Natural killer cell (primary cell): Measurements from ENCODE around the gene LIN7B. TPM values are rescaled to one million over a fixed set of nuclear protein-coding genes. Genes with fewer than 3 reads are reported as not detected.

ENCODE experiments used
- ATAC-seq, 3 donors: fragments of 150-1000 bp in 2 of 3; fragments of 200-7000 bp in 1 of 3; cut with Tn5 transposase; 1 replicate in 1 of 3; 2 replicates in 2 of 3; pipeline ENCODE4 v1.10.0; 2021; ENCODE audit warnings: mild to moderate bottlenecking in 2 of 3, moderate library complexity in 2 of 3
- DNase-seq, 2 donors: peaks; one replicate each; pipeline versions ENCODE4 v3.0.0 to v3.0.0-alpha.2; 2013 to 2021; ENCODE audit warnings: mixed read lengths in 1 of 2
- H3K27ac ChIP-seq: one replicate; pipeline ENCODE4 v1.5.1; 2013; ENCODE audit warnings: mild to moderate bottlenecking, low read length
- H3K27me3 ChIP-seq: one replicate; pipeline ENCODE4 v1.6.1; 2013; ENCODE audit warnings: low read length; ENCODE audit not compliant: control insufficient read depth, insufficient read depth
- H3K36me3 ChIP-seq: one replicate; pipeline ENCODE4 v1.6.1; 2013; ENCODE audit warnings: low read length; ENCODE audit not compliant: control insufficient read depth, insufficient read depth
- H3K4me1 ChIP-seq: one replicate; pipeline ENCODE4 v1.6.1; 2013; ENCODE audit warnings: low read length; ENCODE audit not compliant: control insufficient read depth, insufficient read depth
- H3K4me3 ChIP-seq: one replicate; pipeline ENCODE4 v1.5.1; 2013; ENCODE audit warnings: low read length
- H3K9me3 ChIP-seq: one replicate; pipeline ENCODE4 v1.6.1; 2013; ENCODE audit warnings: low read length; ENCODE audit not compliant: control insufficient read depth, insufficient read depth
- H3K27ac Mint-ChIP-seq, 2 donors: one replicate each; pipeline ENCODE4 v1.8.0; 2022; ENCODE audit warnings: mild to moderate bottlenecking in 2 of 2, mixed read lengths in 2 of 2, moderate library complexity in 1 of 2
- H3K27me3 Mint-ChIP-seq, 2 donors: one replicate each; pipeline ENCODE4 v1.8.0; 2022; ENCODE audit warnings: low read depth in 2 of 2, mixed read lengths in 2 of 2
- H3K36me3 Mint-ChIP-seq: one replicate; pipeline ENCODE4 v1.8.0; 2022; ENCODE audit warnings: mixed read lengths
- H3K4me1 Mint-ChIP-seq, 2 donors: one replicate each; pipeline ENCODE4 v1.8.0; 2022; ENCODE audit warnings: mixed read lengths in 2 of 2
- H3K4me3 Mint-ChIP-seq: one replicate; pipeline ENCODE4 v1.8.0; 2022; ENCODE audit warnings: mild to moderate bottlenecking, moderate library complexity, mixed read lengths
- H3K9me3 Mint-ChIP-seq, 2 donors: one replicate each; pipeline ENCODE4 v1.8.0; 2022; ENCODE audit warnings: mixed read lengths in 2 of 2
- CTCF ChIP-seq: fragments of 200-600 bp; IDR thresholded peaks from one replicate; pipeline ENCODE4 v1.8.0; 2022; ENCODE audit warnings: antibody characterized with exemption
- WGBS: methylation state at CpG from one replicate; pipeline ENCODE4 v1.1.7; 2013; ENCODE audit warnings: missing lambda C conversion rate; ENCODE audit not compliant: insufficient coverage; 5-methylcytosine and 5-hydroxymethylcytosine counted together
- intact Hi-C: fragments of 100-400 bp; cut with micrococcal nuclease; formaldehyde crosslinking; loops from one replicate; pipeline ENCODE4 v1.14.2; 2022
- total RNA-seq, 4 donors: library from RNA; stranded (reverse); fragments of 120-200 nt in 1 of 4; gene quantifications; one replicate each; pipeline versions ENCODE4 v1.2.3 to v1.2.4, GENCODE V29; 2013 to 2022

The LIN7B gene
- total RNA-seq, 3 donors from 2014 or later (not counting 1 experiment from before 2014, with no cell fraction given), result 6.2 to 8.8 (median 6.5) TPM

- peaks cover 12% of the 10 kb centered on the region for H3K27me3 ChIP-seq
- Mint-ChIP-seq H3K36me3 (peaks cover 7% of the 10 kb centered on the region), H3K9me3 (no peaks in the 10 kb centered on the region), H3K4me3 (no peak overlapping the region), H3K4me1 (peaks cover 14 to 30% of the 10 kb centered on the region in 2 donors), H3K27me3 (peaks cover 34 to 56% of the 10 kb centered on the region in 2 donors), H3K27ac (no peak overlapping the region)
- no peaks in the 10 kb centered on the region for H3K9me3 ChIP-seq
- H3K4me1 ChIP-seq, result peaks cover 19% of the 10 kb centered on the region
- ATAC-seq (no peak), DNase-seq (no peak)
- TF ChIP-seq CTCF, result no peak
- intact Hi-C loops, result no loop called here
- WGBS, result 56% methylated on average over 4 of the region's 4 CpGs
- H3K4me3 ChIP-seq, result no peak overlapping the region
- no peak overlapping the region for H3K27ac ChIP-seq
- H3K36me3 ChIP-seq, result no peaks in the 10 kb centered on the region
Measured at GRCh38 chr19:49155820-49156346, 41.7 kb downstream of the LIN7B start.

GRCh38 chr19:49157445-49158224, 43.5 kb downstream of the LIN7B start, which contains the start of gene TRPM4:
Gene TRPM4 (plus strand): TSS chr19:49157792. CDS start chr19:49157867, 75 bp downstream.
- H3K27ac ChIP-seq, result no peak within 1 kb of the TSS
- H3K4me3 ChIP-seq, result no peak within 1 kb of the TSS
- TF ChIP-seq CTCF, result no peak
- Mint-ChIP-seq H3K27ac (no peak within 1 kb of the TSS), H3K4me3 (peak within 1 kb of the TSS; percentile 54), H3K4me1 (peaks cover 7 to 17% of the 10 kb centered on the region in 2 donors), H3K36me3 (peaks cover 7% of the 10 kb centered on the region), H3K27me3 (peaks cover 35 to 53% of the 10 kb centered on the region in 2 donors), H3K9me3 (no peaks in the 10 kb centered on the region)
- no peaks in the 10 kb centered on the region for H3K36me3 ChIP-seq
- peaks cover 8% of the 10 kb centered on the region for H3K4me1 ChIP-seq
- peaks cover 9% of the 10 kb centered on the region for H3K27me3 ChIP-seq
- 2% methylated on average over 41 of the region's 41 CpGs for WGBS
- ATAC-seq (peak; percentile 21 to 46 (median 40)), DNase-seq (peak in 1 of 2 donors; percentile 38)
- H3K9me3 ChIP-seq, result no peaks in the 10 kb centered on the region
- intact Hi-C loops, result no loop called here

- peaks cover 8% of the 10 kb centered on the region for H3K4me1 ChIP-seq
- no peak overlapping the region for H3K27ac ChIP-seq
- no peaks in the 10 kb centered on the region for H3K9me3 Mint-ChIP-seq
- no peaks in the 10 kb centered on the region for H3K9me3 ChIP-seq
- H3K36me3 ChIP-seq, result no peaks in the 10 kb centered on the region
- DNase-seq, result no peak
- H3K4me1 Mint-ChIP-seq, result peaks cover 7 to 12% of the 10 kb centered on the region in 2 donors
- no peak overlapping the region for H3K4me3 Mint-ChIP-seq
- WGBS, result 88% methylated on average over 13 of the region's 13 CpGs
- no peak for TF ChIP-seq CTCF
- no peak overlapping the region for H3K4me3 ChIP-seq
- intact Hi-C loops, result no loop called here
- H3K27me3 Mint-ChIP-seq, result peaks cover 26 to 30% of the 10 kb centered on the region in 2 donors
- no peak for ATAC-seq
- peaks cover 9% of the 10 kb centered on the region for H3K27me3 ChIP-seq
- H3K27ac Mint-ChIP-seq, result no peak overlapping the region
- H3K36me3 Mint-ChIP-seq, result peaks cover 7% of the 10 kb centered on the region
Measured at GRCh38 chr19:49160450-49161189, 46.5 kb downstream of the LIN7B start.
